AG20443 (cell line): ENCODE measurements around the gene CKAP2L.

Experiments used
- DNase-seq: peaks from one replicate; pipeline ENCODE4 v3.0.0; 2012; ENCODE audit warnings: low spot score, mixed read lengths

The CKAP2L gene, protein sequence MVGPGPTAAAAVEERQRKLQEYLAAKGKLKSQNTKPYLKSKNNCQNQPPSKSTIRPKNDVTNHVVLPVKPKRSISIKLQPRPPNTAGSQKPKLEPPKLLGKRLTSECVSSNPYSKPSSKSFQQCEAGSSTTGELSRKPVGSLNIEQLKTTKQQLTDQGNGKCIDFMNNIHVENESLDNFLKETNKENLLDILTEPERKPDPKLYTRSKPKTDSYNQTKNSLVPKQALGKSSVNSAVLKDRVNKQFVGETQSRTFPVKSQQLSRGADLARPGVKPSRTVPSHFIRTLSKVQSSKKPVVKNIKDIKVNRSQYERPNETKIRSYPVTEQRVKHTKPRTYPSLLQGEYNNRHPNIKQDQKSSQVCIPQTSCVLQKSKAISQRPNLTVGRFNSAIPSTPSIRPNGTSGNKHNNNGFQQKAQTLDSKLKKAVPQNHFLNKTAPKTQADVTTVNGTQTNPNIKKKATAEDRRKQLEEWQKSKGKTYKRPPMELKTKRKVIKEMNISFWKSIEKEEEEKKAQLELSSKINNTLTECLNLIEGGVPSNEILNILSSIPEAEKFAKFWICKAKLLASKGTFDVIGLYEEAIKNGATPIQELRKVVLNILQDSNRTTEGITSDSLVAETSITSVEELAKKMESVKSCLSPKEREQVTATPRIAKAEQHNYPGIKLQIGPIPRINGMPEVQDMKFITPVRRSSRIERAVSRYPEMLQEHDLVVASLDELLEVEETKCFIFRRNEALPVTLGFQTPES

DNA sequence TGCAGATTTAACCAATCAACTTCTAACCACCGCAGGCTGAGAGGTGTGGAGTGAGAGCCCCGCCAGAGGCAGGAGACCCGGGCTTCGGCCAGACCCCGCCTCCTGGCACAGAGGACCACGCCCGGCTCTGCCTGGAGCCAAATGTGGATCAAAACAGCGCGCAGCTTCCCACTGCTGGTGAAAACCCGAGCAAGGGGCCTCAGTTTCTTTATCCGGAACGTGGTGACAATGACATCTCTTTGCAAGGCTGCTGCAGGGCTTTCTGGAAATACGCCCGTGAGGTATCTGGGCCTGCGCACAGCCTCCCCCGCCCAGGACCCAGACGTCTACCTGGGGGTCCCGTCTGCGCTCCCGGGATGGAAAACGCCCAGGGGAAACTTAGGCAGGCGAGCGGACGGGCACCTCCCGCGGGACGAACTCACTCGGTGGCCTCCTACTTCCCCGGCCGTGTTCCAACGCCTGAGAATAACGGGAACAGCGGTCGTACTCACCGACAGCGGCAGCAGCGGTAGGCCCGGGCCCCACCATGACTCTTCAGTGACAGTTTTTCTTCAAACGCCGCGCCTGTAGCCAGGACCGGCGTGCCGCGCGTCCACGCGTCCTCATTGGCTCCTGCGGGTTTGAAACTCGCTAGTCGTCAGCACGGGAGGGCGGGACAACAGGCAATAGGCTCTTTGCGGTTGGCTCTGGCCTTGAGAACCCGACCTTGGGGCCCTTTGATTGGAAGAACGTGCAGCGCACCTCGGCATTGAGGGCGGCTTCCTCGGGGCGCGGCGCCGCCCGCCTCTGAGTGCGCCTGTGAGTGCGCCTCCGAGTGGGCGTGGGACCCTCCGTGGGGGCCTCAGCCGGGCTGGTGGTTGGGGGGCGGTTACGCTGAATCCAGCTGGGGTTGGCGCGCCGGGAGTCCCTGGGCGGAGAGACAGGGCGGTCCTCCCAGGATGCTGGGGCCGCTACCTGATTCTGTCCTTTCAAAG is at the start of gene CKAP2L:
Gene CKAP2L (minus strand): TSS at position 539 of the 974 bp plus-strand sequence. CDS start 11 bp downstream, at position 528.
- DNase-seq = peak; percentile 99

DNA sequence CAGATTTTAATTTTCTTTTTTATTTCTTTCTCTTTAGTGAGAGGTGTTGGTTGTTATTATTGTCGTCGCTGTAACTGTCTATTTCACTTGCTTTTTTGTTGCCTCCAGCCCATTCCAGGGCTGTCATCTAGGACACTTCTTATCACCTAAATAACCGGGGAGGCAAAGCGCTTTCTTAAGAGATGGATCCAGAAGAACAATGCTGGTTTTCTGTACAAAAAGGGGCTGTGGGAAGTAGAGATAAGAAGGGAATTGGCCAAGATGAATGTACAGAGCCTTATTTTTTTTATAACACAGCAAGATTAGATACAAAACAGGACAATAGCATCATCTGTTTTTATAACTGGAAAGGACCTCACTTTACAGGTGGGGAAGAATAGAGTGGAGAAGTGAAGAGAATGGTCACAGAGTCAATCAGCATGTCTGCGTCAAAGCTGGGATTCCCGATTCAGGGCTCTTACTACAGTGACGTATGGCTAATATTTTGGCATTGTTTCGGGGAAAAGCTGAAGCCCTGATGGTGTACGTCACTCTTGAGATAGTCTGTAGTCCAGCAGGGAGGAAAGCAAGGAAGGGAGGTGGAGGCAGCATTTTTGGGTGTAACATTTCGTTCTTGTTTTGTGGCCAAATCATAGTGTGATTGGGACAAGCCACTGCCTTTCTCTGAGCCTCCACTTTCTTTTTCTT is 49.0 kb upstream of the CKAP2L start:
- no peak for DNase-seq

DNA sequence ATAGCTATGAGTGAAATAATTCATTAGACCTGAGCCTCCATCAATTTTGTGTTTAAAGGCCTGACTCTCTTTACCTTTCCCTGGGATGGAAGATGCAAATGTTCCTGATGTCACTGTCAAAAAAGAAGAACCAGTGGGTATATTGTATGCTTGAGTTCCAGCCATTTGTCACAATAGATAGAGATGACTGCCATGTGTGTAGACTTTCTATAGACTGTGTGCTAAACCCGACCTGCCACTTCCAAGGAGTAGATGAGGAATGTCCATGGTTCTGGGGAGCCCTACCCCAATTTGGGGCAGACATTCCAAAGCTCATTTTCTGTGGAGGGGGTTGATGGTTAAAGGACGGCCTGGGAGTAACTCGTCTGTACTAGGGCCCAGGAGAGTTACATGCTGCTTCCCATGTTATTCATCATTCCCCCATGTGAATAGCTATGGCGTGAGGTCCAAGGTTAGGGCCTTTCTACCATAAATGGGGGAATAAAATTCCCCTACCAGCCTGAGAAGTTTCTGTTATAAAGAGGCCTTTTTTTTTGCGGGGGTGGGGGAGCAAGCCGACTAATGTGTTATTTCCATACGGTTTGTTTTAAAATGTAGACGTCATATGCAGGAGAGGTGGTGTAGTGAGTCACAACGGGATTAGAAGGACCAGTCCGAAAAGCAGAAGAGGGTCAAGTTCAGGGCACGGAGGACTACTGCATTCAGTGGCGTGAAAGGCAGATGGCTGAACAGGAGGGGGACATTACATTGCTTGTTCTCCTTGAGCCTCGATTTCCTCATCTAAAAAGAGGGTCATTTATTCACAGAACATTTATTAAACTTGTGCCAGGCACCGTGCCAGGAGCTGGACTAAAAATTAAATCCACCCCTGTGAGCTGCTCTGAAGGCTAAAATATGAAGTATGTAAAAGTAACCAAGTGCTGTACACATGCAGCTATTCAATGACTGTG is 48.2 kb upstream of the CKAP2L start:
- no peak for DNase-seq

DNA sequence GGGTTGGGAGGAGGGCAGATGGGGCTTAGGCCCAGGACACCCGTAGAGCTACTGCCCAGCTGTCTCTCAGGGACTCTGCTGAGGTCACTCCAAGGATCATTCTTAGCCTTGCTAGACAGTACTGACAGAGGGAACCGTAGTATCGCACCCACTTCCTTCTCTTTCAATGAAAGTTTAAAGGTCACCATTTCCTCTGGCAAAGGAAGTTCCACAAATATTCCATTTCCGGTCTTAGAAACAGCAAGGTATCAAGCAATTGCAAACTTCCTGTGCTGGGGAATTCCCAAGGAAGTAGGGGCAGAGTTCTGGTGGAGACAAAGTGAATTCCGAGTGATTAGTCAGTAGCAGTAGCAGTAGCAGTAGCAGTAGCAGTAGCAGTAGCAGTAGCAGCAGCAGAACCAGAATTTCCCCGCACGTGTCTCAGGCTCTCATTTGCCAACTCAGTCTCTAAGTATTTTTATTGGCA is 47.5 kb upstream of the CKAP2L start:
- peak; percentile 52 for DNase-seq

DNA sequence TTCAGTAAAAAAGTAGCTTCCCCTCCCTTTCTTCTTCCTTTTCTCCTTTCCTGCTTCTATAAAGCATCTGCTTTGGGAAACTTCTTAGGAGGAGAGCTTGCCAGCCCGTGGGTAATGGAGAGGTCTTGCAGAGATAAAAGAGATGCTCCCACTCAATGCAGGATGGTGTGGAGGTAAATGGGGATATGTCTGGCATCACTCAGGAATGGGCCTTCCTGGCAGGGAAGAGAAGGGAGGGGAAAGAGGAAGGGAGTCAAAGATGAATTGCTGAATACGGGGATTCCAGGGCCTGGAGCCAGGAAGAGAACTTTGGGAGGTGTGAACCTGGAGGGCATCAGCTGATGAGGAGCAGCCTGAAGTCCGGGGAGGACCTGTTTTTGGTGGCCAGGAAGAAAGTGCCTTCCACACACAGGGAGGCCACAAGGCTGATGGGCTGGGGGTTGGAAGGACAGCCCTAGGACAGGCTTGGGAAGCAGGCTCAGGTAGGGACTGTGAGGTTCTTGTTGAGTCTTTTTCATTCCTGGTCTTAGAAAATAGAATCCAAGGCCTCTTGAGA is 46.9 kb upstream of the CKAP2L start:
- DNase-seq = no peak

DNA sequence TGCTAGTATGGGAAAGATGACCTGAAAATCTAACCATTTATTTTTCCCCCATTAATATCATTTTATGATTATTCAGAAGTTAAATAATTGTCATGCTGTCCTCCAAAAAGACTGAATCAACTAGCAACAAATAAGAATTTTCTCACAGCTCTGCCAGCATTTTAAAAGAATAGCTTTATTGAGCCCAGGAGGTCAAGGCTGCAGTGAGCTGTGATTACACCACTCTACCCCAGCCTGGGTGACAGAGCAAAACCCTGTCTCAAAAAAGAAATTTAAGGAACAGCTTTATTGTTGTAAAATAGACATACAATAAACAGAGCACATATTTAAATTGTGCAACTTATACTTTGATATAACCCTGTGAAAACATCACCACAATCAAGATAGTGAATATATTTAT is 44.7 kb upstream of the CKAP2L start:
- no peak for DNase-seq

DNA sequence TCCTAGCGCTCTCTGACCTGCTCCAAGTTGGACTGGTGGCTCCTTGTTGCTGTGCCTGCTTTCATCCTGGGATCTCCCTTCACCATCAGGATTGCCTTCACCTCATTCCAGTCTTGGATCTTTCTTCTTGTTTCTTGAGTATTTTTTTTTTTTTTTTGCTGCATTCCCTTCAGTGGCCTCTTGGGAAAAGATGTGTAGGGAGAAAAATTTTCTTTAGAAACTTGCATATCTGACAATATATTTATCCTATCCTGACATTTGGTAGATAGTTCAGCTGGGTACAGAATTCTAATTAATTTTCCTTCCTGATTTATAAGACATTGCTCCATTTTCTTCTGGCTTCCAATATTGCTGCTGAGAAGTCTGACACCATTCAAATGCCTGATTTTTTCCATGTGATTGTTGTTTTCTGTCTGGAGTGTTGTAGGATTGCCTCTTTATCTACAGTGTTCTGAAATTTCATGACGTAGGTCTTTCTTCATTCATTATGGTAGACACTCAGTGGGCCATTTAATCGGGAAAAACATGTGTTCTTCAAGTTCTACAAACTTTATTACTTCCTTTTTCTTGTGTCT is 42.9 kb upstream of the CKAP2L start:
- DNase-seq = no peak

DNA sequence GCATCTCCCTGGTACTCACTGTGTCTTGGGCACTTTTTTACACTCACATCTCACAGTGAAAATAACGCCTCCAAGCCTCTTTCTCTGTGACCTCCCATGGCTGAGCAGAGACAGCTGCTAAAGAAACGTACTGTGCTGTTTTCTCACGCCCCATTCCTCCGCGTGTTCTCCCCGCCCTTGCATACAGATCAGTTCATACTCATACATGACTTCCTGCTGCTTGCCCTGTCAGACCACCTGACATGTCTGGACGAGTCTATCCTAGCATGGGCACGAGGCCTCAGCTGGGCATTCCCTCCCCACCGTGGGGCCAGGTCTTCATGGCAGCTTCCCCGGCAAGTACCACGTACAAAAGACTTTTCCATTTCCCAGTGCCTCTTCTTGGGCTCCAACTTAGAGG is 41.1 kb upstream of the CKAP2L start:
- DNase-seq = no peak

DNA sequence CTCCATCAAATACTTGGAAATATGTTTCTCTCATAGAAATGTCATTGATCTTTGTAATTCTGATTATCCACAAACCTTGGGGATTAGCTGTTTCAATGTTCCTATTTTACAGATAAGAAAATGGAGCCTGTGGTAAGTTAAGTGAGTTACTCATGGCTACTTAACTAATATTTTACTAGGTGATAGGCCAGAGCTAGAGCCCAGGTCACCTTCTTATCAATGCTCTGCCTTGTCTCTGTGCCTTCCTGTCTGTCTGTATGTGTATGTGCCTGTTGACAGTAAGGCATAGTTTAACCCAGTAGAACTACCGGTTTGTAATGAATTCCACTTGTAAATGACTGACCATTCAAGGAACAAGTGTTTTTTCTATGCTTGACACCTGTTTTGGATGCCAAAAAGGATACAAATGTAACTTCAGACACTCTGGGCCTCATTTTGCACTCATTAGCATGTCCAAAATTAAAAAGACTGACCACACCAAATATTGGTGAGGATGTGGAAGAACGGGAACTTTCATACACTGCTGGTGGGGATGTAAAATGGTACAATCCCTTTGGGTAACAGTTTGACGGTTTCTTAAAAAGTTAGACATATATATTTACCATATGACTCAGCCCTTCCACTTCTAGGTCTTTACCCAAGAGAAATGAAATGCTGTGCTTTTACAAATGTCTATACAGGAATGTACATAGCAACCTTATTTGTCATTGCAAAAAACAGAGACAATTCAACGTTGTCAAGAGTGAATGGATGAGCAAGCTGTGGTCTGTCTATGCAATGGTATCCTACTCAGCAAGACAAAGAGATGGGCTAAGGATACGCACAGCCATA is 39.5 kb upstream of the CKAP2L start:
- no peak for DNase-seq

DNA sequence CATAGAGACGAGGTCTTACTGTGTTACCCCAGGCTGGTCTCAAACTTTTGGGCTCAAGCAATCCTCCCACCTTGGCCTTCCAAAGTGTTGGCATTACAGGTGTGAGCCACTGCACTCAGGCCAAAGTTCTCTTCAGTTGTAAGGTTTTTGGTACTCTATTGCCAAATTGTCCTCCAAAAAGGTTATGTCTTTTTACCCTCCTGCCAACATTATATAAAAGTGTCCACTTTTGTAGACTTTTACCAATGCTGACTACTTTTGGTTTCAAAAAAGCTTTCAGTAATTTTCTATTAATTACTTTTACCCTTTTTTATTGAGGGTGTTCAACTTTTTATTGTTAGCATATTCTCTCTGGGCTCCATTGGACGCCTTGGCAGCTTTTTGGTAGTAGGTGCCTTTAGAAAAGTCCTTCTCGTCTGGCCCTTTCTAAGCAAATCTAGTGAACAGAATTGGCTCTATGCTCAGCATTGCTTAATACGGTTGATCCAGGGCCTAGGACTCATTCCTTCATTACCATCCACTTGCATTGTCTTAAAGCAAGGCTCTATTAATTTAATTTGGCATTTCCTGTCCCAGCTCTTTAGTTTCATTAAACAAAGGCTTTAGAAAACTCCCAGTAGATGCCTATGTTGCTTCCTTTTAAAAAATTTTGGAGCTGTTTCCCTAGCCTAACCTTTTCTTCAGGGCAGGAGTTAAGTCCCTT is 36.6 kb upstream of the CKAP2L start:
- DNase-seq = no peak

DNA sequence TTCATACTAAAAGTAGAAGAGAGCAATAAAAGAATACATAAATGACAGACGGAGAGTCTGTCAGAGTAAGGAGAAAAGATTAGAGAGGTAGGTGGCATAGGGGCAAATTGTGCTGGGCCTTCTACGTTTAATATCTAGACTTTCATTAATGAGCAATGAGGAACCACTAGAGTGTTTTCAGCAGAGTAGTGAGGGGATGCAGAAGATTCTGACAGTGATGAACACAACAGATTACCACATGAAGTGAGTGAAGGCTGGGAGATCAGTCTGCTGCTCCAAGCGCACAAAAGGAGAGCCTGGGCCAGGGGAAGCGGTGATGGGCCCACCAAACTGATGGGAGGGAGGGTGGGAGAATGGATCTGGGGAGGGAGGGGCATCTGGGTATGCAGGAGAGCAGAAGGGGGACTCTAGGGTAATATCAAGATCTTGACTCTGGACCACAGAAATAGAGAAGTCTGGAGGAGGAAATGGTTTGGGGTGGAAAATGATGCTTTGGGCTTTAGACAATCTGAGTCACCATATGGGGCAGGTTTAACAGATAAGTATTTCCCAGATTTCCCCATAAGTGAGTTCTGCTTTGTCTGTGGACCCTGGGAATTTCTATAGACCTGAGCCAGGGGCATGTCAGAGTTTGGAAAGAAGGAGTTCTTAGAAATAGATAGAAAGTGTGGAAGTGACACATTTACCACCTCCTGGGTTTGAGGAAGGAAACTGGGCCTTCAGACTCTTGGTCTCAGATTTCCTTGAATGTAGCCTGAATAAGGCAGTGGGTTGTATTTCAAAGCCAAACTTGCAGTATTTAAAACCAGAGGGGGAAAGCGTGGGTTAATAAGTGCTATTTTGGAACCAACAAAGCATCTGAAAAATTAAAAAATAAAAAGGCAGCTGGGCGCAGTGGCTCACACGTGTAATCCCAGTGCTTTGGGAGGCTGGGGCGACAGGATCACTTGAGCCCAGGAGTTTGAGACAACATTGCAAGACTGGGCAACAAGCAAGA is 34.9 kb upstream of the CKAP2L start:
- DNase-seq = no peak

DNA sequence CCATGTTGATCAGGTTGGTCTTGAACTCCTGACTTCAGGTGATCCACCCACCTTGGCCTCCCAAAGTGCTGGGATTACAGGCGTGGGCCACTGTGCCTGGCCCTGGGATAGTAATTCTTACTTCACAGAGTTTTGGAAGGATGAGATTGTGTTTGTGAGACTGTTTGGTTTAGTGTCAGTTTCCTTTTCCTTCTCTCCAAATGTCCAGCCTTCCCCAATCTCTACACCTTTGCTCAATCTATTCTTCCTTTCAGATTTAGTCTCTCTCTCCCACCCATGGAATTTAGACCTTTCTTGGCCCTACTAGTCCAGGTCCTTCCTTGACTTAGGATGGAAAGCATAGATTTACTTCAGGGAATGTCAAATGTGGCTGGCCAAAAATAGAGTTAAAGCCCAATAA is 32.1 kb upstream of the CKAP2L start:
- no peak for DNase-seq

DNA sequence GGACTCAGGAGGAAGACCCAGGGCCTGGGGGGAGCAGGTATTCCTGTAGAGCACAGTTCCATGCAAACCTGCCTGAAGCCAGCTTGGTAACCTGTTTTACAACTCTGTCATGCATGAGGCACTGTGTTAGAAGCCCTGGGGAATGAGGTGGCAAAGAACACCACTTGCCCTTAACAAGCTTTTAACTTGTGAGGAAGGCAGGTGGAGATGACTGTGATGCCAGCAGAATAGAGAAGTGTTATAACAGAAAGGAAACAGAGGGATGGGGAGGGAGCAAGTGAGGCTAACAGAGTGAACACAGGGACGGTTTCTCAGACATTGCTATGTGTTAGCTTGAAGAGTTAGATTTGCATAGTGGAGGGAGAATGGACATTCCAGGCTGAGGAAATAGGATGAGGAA is 31.4 kb upstream of the CKAP2L start:
- DNase-seq = no peak

DNA sequence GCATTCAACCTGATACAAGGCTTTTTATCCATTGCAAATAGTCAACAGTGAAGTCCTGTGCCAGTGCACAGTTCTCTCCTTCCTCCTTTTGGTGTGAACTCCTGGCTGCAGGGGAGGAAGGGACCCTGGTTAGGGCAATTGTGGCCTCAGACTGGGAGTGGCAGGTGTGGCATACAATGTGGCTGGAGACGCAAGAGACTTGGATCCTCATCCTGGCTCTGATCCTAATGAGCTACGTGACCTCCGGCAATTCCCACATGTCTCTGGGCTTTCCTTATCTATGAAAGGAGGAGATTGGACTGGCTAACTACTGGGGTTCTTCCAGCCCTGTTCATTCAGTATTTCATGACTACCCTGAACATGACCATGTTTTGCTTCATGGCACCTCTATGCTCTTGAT is 30.4 kb upstream of the CKAP2L start:
- no peak for DNase-seq

DNA sequence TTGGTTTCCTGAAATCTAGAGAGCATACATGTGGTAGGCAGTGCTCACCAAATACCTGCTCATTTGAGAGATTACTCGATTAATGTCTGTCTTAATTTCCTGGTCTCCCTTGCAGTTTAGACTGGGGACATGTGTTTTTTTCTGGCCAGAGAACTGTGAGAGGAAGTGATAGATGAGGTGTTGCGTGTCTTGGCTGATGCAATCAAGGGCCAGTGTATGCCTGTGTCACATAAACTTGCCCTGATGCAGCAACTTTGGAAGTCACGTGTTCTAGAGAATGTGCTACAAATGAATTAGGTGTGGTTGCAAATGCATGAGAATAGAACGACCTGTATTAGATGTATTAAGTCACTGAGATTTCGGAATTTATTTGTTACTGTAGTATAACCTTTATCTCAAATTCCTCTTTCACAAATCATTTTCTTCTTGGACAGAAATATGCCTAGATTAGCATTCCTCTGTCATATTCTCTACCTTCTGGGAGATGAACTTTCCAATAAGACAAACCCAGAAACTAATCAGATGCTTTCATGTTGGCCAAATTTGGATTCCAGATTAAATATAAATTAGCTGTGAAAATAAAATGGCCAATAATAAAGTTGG is 29.8 kb upstream of the CKAP2L start:
- DNase-seq = peak; percentile 78

DNA sequence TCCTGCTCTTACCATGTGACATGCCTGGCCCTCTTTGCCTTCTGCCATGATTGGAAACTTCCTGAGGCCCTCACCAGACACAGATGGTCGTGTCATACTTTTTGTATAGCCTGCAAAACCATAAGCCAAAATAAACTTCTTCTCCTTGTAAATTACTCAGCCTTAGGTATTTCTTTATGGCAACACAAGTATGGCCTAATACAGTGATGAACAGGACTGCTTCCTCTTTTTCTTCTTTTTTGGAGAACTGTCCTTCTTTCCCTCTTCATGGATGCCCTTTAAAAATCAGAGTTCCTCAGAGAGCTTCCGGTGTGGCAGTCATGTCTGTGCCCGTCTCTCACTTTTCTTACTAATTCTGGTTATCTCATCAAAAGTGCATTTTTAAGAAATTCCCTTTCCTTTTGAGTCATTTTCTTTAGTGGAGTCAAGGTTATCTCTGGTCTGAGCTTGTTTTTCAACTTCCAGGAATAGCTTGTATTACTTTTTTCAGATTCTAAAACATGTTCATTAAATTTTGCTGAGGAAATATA is 29.1 kb upstream of the CKAP2L start:
- DNase-seq = no peak
